NCI-H146 treated with DMSO at 0.1 percent for 48 hours (cell line): ENCODE data around the gene HSPA5.
A peak's percentile ranks its signal among the peaks of the same experiment; 100 is the strongest.
"Not testable (repeated sequence)": the region's sequence is repeated elsewhere in the genome, so short reads cannot be mapped to it uniquely, and the experiment has no call there.

ENCODE experiments used
- DNase-seq: peaks from one replicate; lab custom pipeline; 2025; ENCODE audit not compliant: unreplicated experiment; lab: John Stamatoyannopoulos, UW

Gene HSPA5

GRCh38 chr9:125243792-125244260 is 2.7 kb upstream of the HSPA5 start:
- no peak for DNase-seq

- DNase-seq = no peak
Measured at GRCh38 chr9:125241863-125242739, 958 bp upstream of the HSPA5 start.

GRCh38 chr9:125240649-125240999 is 519 bp downstream of the HSPA5 start:
- no peak for DNase-seq

GRCh38 chr9:125239631-125240597 is 1.2 kb downstream of the HSPA5 start:
- DNase-seq = no peak

- no peak for DNase-seq
Measured at GRCh38 chr9:125238915-125239446, 2.2 kb downstream of the HSPA5 start.

DNA sequence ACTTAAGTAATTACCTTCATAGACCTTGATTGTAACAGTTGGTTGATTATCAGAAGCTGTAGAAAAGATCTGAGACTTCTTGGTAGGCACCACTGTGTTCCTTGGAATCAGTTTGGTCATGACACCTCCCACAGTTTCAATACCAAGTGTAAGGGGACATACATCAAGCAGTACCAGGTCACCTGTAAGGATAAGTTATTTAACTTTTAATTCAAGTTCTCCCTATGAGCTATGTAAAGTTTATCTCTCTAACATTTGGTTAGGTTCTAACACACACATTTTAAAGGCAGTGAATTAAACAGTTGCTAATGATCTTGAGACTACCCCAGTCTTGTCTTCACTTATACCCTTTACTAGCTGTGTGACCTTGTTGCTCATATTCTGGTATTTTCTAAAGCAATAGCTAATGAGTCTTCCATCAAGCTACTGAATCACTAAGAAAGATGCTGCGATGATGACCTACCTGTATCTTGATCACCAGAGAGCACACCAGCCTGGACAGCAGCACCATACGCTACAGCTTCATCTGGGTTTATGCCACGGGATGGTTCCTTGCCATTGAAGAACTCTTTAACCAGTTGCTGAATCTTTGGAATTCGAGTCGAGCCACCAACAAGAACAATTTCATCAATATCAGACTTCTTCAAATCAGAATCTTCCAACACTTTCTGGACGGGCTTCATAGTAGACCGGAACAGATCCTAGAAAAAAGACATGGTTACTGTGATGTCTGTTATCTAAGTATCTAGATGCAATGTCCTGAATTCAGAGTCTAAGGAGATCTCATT is 2.8 kb downstream of the HSPA5 start:
- DNase-seq = no peak

- DNase-seq = not testable (repeated sequence)
Measured at GRCh38 chr9:125236520-125237159, 4.5 kb downstream of the HSPA5 start.

GRCh38 chr9:125235804-125236519 is 5.2 kb downstream of the HSPA5 start:
- no peak for DNase-seq

DNA sequence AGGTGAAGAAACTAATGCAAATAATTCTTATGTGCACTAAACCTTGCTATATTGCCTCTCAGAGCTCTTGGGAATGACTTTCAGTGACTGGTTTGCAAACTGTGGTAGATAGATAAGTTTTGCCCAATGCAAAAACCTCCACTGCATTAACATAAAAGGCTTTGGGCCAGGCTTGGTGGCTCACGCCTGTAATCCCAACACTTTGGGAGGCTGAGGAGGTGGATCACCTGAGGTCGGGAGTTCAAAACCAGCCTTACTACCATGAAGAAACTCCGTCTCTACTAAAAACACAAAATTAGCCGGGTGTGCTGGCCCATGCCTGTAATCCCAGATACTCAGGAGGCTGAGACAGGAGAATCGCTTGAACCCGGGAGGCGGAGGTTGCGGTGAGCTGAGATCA is 7.0 kb downstream of the HSPA5 start:
- not testable (repeated sequence) for DNase-seq

- no peak for DNase-seq
Measured at GRCh38 chr9:125233678-125234077, 7.5 kb downstream of the HSPA5 start.

GRCh38 chr9:125227761-125228160 is 13.4 kb downstream of the HSPA5 start:
- no peak for DNase-seq

DNA sequence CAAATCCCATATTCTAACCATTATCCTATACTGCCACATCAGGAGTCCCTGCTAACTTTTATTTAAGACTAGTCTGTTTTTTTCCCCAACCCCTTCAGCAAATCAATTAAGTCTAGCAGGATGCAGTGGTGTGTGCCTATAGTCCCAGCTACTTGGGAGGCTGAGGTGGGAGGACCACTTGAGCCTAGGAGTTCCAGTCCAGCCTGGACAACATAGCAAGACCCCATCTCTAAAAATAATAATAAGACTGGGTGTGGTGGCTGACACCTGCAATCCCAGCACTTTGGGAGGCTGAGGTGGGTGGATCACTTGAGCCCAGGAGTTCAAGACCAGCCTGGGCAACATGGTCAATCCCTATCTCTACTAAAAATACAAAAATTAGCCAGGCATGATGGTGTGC is 16.3 kb downstream of the HSPA5 start:
- DNase-seq = not testable (repeated sequence)

DNA sequence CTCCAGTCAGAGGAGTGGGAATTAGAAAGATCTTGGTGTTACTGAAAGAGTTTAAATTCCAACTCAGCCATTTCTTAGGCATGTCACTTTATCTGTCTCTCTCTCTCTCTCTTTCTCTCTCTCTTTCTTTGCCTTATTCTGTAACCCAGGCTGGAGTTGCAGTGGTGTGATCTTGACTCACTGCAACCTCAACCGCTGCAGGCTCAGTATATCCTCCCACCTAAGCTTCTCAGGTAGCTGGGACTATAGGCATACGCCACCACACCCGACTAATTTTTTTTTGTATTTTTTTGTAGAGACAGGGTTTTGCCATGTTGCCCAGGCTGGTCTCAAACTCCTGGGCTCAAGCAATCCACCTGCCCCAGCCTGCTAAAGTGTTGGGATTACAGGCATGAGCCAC is 22.5 kb downstream of the HSPA5 start:
- DNase-seq = no peak

GRCh38 chr9:125214186-125214585 is 27.0 kb downstream of the HSPA5 start:
- DNase-seq = no peak

DNA sequence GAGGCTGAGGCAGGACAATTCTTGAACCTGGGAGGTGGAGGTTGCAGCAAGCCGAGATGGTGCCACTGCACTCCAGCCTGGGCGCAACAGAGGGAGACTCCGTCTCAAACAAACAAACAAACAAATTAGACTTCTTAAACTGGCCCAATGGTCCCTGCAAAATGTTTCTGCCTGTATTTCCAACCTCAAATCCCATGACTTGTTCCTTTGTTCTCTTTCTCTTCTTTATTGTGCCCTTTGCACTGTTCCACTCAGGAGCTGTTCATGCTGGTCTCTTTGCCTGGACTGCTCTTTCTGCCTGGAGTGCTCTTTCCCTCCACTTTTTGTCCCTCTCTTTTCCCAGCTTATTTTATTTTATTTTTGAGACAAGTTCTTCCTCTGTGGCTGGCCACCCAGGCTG is 36.7 kb downstream of the HSPA5 start:
- no peak for DNase-seq

GRCh38 chr9:125202846-125203618 is 38.1 kb downstream of the HSPA5 start:
- no peak for DNase-seq

DNA sequence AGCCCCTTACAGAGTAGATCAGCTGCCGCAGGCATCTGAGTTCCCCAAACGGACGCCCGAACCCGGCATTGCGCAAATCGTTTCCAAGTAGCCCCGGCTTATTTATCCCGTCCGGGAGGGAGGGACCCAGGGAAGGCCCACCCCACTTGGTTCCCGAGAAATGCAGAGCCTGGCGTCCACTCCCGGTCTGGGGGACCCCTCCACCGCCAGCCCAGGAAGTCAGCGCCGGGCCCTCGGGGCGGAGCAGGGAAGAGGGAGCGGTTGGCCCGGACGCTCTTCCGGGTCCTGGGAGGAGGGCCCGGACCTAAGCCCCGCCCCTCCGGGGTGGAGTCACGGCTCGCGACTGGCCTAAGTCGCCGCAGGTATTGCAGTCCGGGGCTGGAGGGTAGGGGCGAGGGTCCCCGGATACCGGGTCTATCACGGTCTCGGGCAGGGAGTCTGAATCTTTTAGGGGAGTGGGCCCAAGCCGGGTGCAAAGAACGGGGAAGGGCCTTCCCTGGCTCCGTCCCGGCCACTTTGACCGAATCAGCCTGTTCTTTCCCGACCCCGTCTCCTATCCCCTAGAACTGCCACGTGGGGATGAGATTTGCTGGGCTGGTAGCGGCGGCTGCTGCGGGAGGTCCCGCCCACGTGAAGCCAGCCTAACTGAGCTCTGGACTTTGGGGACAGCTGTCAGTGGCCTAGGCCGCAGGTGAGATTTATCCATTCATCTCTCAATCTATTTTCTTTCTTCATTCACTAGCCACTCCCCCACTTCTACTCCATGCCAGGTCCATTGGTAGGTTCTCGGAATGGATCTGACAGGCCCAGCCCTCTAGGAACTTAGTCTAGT is 40.7 kb downstream of the HSPA5 start, which contains the start of gene RABEPK:
RABEPK (plus strand) TSS at position 327 of the 832 bp plus-strand sequence. CDS start 2,472 bp downstream, outside the sequence.
- peak; percentile 50 for DNase-seq

GRCh38 chr9:125195591-125195990 is 45.6 kb downstream of the HSPA5 start:
- DNase-seq = not testable (repeated sequence)
